Stomach (tissue), 4 donors: ENCODE results near the gene TEAD1.

Experiments used
- CTCF ChIP-seq, 7 experiments: fragments of 450-650 bp in 4 of 7; fragments of 200-600 bp in 3 of 7; sonication (generic) in 3 of 7; IDR thresholded peaks; one replicate each; pipeline ENCODE4 v1.5.1; 2016 to 2019; ENCODE audit warnings: antibody characterized with exemption in 7 of 7, control low read depth in 2 of 7, mild to moderate bottlenecking in 1 of 7
- EP300 ChIP-seq: sonication (generic); formaldehyde crosslinking; IDR thresholded peaks from one replicate; pipeline ENCODE4 v1.6.1; 2017; ENCODE audit warnings: antibody characterized with exemption
- POLR2A ChIP-seq, 4 donors: fragments of 450-650 bp; IDR thresholded peaks; one replicate each; pipeline ENCODE4 v1.6.1; 2016; ENCODE audit warnings: antibody characterized with exemption in 4 of 4, control low read depth in 2 of 4, mild to moderate bottlenecking in 1 of 4, moderate library complexity in 1 of 4
- POLR2AphosphoS5 ChIP-seq, 3 donors: sonication (generic); formaldehyde crosslinking; IDR thresholded peaks; one replicate each; pipeline ENCODE4 v1.6.1; 2016; ENCODE audit warnings: antibody characterized with exemption in 3 of 3

- no peak for TF ChIP-seq CTCF (IDR thresholded peaks at IDR 0.05)
- TF ChIP-seq POLR2AphosphoS5 (IDR thresholded peaks at IDR 0.05), result no peak
- TF ChIP-seq EP300, result no peak
- TF ChIP-seq POLR2A (IDR thresholded peaks at IDR 0.05), result no peak
Measured at GRCh38 chr11:12790861-12791616, 116.8 kb downstream of the TEAD1 start.
